HG03066 (cell line): ENCODE measurements around the gene ADARB2.

Experiments
- ATAC-seq: cut with Tn5 transposase; IDR thresholded peaks from one replicate; pipeline ENCODE4 v1.9.1; 2021; ENCODE audit warnings: low read depth; ENCODE audit not compliant: unreplicated experiment

Gene ADARB2

GRCh38 chr10:1600861-1601260, 136.5 kb downstream of the ADARB2 start:
- no peak for ATAC-seq

GRCh38 chr10:1598393-1599153, 138.8 kb downstream of the ADARB2 start:
- no peak for ATAC-seq

DNA sequence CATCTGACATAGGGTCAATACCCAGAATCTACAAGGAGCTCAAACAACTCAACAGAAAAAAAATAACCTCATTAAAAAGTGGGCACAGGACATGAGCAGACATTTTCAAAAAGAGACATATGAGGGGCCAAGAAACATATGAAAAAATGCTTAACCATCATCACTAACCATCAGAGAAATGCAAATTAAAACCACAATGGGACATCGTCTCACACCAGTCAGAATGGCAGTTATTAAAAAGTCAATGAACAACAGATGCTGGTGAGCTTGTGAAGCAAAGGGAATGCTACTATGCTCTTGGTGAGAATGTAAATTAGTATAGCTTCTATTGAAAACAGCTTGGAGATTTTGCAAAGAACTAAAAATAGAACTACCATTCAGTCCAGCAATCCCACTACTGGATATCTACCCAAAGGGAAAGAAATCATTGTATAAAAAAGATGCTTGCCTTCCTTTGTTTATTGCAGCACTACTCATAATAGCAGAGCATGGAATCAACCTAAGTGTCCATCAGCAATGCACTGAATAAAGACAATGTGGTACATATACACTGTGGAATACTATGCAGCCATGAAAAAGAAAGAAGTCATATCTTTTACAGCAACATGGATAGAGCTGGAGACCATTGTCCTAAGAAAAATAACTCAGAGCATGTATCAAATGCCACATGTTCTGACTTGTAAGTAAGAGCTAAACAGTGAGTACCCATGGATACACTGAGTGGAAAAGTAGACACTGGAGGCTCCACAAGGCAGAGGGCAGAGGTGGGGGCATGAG, 139.8 kb downstream of the ADARB2 start:
- ATAC-seq, result no peak

DNA sequence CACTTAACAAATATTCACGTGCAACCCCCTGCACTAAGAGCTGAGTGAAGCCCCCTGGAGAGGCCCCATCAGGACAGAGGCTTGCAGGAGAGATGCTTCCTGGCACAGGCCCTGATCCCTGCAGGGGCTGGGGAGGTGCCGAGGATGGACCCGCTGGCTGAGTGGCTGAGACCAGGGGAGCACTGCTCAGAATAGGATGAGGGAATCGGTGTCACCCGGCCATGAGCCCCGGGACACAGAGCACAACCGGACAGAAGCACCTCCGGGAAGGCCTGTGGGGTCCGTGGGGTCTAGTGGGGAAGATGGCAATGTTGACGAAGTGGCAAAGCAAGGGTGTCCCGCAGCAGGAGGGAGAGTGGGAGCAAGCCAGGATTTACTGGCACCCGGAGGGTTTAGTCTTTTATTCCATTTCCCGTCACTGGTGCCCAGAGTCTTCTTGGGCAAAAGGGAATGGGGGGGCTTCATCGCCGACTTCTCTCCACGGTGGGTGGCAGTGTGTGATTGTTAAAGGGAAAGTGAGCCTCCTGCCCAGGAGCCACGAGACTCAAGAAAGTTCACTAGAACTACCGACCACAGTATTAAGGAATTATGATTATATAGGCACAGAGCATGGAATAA, 140.7 kb downstream of the ADARB2 start:
- no peak for ATAC-seq

DNA sequence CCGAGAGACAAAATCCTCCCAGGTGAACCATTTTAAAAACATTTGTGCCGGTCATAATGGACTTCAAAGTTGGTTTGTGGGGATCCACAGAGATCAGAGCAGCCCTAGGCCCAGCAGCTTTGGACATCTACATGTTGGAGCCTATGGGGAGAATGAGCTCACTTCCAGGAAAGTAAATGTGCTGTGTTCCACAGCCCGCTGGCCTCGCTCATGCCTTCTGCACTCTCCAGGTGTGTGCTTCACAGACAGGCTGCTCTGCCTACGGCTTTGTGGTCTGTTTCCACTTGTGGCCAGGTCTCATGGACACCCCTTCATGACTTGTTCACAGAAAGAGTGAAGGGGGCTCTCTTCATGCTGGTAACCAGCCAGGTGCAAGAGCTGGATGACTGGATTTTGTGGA, 141.6 kb downstream of the ADARB2 start:
- ATAC-seq, result no peak

- no peak for ATAC-seq
Measured at GRCh38 chr10:1595242-1595600, 142.1 kb downstream of the ADARB2 start.

DNA sequence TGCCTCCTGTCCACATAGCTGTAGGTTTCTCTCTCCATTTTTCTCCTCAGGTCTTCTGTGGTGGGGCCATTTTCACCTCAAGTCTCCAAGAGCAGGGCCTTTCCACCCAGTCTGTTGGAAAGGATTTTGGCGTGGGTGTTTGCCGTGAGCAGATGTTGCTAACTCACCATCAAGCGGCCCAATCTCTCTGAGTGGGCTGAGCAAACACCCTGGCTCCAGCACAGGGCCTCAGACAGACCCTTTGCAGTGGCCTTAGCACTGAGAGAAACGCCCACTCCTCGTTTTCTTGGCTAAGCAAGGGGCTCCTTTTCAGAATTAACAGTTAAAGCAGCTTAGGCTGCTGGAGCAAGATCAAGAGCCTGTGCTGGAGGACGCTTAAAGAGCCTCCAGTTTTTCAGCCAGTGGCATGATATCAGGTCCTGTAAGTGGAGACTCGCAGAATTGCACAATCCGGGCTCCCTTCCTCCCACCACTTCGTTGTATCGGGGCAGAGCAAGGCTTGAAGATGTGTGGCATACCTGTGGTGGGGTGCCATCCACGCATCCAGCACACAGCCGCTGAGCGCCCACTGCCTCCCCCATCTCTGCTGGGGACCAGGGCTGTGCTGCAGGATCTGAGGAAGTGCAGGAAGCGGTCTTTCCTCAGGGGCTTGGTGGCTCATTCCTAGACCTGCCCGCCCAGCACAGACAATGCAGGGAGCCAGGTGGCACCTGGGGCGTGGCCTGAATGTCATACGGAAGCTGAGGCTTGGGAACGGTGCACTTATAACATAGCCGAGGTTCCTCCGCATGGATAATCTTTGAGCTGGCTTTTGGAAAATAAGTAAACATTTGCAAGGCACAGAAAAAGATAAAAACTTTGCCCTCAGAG, 142.7 kb downstream of the ADARB2 start:
- ATAC-seq, result no peak

DNA sequence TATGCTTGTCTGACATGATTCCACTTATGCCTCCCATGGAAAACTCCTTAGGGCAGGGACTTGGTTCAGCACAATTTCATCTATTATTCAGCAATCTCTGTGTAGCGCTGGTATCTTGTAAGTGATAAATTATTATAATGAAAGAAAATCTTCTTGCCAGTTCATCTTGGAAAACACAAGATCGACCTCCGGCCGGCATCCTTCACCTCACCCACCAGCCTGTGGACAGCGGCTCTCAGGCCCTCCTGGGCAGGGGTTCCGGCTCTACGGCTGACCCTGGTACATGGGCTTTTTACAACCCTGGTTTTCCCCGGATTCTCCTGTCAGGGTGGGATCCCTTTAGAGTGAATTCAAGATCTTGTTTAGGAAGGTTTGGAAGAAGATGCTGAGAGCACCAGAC, 145.6 kb downstream of the ADARB2 start:
- ATAC-seq, result no peak

DNA sequence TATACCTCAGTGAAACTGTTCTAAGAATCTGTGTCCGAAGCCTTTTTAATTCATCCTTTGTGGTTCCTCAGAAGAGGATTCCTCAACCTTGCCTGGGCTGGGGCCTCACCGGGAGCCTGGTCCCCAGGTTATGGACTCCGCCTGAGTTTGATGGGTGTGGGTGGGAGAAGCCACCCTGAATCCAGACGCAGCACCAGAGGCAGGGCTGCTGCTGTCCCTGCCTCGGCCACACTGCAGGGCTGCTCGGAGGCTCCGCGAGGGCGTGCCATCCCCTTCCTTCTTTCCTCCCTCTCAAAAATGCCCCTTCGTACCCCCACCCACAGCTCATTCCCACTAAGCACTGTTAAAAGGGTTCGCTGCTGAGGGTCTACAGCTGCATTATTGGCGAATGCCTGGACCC, 146.3 kb downstream of the ADARB2 start:
- no peak for ATAC-seq

GRCh38 chr10:1589257-1589656, 148.1 kb downstream of the ADARB2 start:
- ATAC-seq, result no peak

GRCh38 chr10:1582739-1583138, 154.6 kb downstream of the ADARB2 start:
- ATAC-seq, result no peak

GRCh38 chr10:1581189-1581588, 156.1 kb downstream of the ADARB2 start:
- ATAC-seq, result no peak

- no peak for ATAC-seq
Measured at GRCh38 chr10:1579671-1580070, 157.7 kb downstream of the ADARB2 start.

DNA sequence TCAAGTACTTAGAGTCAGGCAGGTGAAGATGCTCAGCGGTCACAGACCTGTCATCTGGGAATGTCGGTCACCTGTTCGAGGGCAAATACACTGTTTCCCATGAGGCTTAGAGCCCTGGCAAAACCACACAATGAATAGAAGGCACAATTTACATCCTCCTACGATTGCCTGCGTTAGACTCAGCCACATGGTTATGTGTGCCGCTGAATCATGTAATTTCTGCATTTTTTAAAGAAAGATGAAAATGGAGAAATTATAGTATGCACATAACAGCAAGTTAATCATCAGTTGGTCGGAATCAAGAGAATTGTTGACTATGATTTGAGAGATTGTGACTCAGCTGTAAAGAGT, 158.2 kb downstream of the ADARB2 start:
- ATAC-seq, result no peak

DNA sequence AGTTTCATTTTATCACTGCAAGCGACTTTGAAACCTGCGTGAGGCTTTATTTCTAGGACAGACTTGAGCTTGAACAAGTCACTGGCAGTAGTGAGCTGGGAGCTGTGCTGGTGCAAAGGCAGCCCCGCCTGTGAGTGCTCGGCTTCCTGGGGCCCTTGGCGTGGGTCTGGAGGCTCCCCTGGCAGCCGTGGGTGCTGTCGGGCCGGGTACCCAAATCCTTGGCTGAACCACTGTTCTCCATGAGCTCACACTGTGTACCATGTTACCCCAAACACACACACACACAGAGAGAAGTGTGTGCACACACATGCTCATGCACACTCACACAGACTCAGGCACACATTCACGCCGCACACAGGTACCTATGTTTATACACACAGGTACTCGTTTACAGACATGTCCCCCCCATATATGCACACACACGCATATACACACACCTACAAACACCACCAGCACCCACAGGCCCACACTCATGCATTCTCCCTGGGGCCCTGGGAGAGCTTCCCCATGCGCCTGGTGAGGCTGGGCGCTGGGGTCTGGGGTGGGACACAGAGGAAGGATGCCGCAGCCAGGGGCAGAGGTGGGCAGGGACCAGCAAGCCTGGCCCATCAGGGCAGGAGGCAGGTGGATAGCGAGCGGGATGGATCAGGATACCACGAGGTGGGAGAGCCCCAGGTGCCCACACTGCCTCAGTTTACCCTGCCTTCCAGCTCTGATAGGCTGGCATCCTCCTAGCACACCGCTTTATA, 158.8 kb downstream of the ADARB2 start:
- ATAC-seq, result no peak

- ATAC-seq, result no peak
Measured at GRCh38 chr10:1577945-1578344, 159.4 kb downstream of the ADARB2 start.

DNA sequence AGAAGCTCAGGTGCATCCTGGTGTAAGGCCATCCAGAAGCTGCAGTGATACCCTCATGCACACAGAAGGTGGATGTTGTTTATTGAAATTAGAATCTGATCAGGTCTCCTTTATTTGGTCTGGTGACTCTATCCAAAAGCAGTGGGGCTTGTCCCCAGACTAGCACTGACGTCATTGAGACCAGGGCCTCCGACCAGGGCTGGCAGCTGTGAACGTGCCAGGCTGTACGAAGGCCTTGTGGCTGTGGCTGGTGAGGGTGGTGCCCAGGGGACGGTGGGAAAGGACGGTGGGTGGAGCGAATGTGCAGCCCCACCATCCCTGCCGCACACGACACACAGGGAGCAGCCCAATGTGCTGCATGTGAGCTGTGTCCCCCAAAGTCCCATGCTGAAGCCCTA, 160.0 kb downstream of the ADARB2 start:
- ATAC-seq, result no peak

DNA sequence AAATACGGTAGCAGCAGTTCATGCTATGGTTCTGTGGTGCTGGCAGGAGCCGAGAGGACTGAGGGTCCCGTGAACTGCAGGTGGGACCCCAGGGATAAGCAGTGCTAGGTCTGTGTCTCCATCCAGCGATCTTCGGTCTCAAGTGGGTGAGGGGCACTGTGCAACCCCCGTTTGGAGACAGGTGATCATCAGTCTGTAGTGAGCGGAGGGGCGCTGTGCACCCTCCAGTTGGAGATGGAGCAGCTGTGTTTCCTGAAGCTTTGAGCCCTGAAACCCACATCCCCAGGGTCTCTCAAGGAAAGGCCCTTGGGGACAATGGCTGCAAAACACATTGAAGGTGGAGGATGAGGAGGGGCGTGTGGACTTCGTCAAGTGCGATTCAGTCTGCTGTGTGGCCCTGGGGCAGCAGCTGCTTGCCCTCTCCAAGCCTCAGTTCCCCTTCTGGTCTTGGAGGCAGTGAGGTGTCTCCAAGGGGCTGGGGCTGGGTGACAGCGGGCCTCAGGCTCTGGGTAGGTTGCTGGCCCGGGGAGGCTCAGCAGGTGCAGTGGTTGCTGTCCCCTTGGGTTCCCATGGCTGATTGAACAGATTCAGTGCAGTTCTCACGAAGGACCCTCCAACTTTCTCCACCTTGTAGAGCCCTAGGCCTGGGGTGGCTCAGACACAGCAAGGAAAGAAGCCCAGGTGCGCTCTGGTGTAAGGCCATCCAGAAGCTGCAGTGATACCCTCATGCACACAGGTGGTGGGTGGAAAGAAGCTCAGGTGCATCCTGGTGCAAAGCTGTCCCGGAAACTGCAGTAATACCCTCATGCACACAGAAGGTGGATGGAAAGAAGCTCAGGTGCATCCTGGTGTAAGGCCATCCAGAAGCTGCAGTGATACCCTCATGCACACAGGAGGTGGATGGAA, 160.6 kb downstream of the ADARB2 start:
- no peak for ATAC-seq
